HT1080 (cell line): ENCODE results near the gene PLEKHG3. TPM values are rescaled to one million over a fixed set of nuclear protein-coding genes. Genes with fewer than 3 reads are reported as not detected.

Experiments
- DNase-seq: peaks from one replicate; pipeline ENCODE4 v3.0.0-alpha.2; 2015; ENCODE audit warnings: low read depth
- total RNA-seq: library from RNA; depleted of rRNA; stranded (reverse); fragments of >200 nt; shearing (Covaris generic); gene quantifications from 2 replicates; pipeline ENCODE4 v1.2.3, GENCODE V29; 2014; rRNA removed

Gene PLEKHG3
- total RNA-seq, 1 experiment from 2014 or later: 27.9 TPM

DNA sequence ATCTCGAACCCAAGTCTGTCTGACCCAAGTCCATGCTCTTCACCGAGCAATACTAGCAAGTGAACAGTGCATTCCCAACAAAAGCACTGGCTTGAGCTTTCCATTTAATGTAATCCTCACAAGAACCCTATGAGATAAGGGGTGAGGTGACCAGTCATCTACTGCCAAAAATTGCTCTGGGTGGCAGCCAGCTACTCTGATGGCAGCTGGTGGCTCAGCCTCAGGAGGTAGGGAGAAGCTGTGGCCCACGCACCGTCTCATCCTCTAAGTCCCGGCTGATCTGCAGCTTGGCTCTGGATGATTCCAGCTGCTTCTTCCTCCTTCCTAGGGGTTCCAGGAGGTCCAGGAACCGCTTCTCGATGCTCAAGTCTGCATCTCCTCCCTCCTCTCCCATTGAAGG, 75.2 kb downstream of the PLEKHG3 start:
- no peak for DNase-seq

DNA sequence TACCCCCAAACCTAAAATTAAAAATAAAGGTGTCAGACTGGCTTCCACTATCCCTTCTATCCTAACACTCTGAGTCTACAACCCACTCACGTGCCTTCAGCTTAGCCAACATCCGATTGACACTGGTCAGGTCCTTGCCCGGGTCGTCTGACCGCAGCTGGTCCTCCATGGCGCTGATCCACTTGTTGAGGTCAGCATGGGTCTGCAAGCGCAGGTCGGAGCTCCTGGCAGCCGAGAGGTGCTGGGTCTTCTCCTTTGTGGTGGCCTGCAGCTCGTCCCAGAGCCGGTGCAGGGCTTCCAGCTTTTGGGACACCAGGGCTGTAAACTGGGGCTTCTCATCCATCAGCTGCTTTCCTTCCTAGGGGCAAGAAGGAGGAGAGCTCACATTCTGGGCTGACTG, 78.0 kb downstream of the PLEKHG3 start:
- DNase-seq: no peak

DNA sequence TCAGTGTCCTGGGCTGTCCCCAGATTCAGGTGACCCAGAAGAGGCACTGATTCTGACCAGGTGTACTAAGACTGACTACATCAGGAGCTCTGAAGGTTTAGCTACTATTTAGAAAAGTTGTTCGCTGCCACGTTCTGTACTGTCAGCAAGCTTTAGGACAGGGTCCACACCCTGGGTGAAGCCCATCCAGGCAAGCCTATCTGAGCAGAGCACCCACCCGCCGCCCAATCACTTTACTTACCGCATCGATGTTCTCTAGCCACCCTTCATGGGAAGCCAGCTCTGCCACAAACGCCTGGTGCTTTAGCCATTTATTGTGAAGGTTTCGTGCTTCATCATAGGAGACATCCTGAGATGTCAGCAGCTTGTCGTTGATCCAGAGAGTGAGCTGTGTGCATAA, 79.8 kb downstream of the PLEKHG3 start:
- no peak for DNase-seq

DNA sequence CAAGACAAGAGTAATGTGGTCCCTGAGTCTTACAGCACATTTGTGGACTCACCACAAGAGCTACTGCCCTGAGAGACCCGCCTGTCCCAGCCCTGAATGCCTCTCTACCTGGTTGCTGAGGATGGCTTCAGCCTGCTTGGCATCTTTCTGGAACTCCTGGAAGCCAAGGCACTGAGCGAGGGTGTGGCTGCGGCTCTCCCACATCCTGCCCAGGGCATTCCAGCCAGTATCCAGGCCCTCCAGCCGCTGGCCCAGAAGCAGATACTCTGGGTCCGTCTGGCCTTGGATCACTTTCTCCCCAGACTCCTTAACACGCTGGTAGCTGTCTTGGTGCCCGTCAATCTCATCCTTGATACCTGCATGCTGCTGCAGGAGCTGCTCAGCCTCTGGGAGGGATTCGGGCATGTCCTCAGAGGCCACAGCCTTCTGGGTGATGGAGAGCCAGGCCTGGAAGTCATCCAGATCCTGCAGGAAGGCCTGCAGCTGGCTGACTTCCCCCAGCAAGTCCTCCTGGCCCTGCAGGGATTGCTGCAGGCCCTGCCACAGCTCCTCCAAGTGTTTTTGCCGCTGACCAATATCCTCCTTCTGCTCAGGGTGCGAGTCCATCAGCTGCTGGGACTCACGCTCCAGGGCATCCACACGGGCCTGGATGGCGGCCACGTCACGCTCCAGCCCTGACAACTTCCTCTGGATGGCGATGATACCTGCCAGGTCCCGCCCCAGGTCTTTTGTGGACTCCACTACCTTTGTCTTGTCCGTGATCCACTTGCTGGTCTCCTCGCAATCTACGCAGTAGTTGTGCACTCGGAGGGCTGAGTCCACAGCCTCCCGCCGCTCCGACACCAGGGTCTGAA, 82.3 kb downstream of the PLEKHG3 start:
- peak; percentile 73 for DNase-seq

DNA sequence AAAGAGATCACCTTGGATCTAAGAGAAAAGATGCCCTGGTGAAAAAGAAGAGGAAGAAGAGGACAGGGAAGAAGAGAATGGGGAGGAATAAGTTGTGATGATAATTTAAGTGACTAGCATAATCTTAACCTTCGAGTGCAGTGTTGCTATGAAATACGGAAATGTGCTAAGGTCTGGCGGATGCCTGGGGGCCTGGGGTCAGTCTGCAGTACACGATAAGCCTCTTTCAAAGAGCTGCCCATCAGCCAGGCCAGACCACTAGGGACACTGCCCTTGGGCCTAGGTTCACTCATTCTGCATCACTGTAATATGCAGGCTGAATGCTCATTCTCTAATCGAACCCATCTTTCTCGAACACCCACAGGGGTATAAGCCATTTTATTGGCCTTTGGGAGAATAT, 83.4 kb downstream of the PLEKHG3 start:
- DNase-seq: no peak

DNA sequence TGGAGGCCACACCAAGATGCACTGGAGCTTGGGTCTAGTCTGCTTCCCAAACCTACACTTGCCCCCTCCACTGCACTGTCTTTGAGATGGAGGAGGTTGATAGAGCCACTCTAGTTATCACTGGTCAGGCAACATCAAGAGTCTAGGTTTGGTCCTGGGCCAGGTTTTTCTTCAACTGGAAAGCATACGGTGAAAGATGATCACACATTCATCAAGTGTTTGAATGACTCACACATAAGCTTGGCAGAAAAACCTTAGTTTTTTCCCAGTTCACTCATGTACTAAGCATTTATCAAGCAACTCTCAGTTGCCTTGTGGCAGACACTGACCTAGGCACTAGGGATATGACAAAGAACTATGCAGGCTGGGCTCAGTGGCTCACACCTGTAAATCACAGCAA, 84.5 kb downstream of the PLEKHG3 start:
- peak; percentile 93 for DNase-seq

DNA sequence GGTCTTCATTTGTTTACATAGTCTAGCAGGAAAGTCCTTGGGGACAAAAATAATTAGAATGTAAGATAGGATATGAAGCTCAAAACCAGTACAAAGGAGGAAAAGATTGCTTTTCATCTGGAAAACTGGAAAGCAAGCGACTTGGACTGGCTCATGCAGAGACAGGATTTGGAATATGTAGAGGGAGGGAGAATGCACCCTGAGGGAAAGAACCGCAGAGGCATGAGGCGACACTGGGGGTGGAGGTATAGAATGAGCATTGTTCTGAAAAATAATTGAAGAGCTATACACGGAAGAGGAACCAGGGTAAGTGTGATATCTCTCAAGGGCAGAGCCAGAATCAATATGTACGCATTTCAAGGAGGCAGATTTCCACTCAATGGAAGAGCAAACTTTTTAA, 85.5 kb downstream of the PLEKHG3 start:
- DNase-seq: no peak

DNA sequence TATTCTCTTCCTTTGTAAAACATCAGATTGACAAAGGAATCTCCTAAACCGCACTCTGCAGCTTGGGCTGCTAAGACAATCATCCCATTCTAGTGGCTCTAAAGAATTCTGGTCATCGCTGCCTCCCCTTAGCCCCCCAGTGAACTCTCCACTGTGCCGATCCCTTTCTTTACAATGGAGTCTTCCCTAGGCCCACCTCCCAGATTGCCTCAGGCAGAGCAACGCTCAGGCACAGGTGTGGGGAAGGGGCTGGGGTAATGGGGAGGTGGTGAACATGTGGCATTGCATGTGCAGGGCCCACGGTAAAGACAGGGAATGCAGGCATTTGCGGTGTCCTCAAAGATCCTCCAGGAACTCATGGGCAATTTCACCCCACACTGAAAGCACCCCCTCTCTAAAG, 86.3 kb downstream of the PLEKHG3 start:
- DNase-seq: no peak

DNA sequence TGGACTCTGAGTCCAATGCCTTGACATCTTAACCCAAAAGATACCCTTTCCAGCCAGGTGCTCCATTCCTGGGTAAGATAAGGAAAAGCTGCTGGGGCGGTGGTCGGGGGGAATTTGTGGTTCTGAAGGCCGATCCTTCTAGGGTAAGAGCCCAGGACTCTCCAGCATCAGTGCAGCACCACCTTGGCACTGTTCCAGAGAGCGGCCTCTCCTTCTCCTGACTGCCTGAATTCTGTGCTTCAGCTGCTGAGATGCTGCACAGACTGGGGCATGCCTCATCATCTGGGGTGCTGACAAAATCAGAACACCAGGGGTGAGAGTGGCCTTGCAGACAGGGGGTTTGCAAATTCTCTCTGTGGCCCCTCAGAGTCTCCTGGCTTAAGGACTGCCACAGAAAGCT, 88.0 kb downstream of the PLEKHG3 start:
- no peak for DNase-seq

DNA sequence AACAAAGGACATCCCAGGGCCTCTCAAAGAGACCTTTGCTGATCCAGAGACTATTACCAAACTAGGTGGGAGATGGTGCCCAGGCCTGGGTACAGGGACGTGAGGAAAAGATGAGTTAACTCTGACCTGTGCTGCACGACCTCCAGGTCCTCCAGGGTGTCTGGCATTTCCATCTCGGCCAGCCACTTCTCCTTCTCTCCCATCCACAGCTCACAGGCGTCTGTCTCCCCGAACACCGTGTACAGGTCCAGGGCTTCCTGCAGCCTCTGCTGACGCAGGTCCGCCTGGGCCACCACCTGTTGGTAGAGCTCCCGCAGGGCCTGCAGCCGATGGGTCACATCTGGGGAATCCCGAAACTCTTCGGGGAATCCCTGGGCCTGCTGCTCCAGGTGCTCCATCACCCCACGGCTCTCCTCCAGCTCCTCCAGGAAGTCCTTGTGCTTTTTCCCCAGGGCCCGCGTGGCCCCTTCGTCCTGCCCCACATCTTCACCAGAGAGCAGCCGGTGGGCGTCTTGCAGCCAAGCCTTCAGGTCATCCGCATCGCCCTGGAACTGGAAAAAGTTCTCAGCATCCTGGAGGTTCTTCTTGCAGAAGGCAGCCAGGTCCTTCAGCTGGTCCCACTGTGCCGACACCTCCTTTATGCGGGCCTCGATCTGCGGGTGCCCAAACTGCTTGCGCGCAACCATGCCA, 88.8 kb downstream of the PLEKHG3 start:
- no peak for DNase-seq

DNA sequence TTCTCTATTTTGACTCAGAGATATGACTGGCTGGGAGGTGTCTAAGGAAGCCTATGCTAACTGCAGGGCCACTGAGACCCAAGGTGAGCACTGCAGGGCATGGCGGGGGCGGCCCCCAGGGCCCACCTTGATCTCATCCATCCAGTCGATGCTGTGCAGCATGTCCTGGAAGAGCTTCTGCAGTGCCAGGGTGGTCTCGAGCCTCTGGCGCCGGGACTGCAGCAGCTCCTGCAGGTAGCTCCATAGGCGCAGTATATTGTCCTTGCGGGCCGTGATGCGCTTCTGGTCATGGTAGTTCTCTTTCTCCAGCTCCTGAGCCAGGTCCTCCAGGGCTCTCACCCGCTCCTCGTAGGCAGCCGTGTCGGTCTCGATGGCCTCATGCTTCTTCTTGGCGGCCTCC, 91.0 kb downstream of the PLEKHG3 start:
- DNase-seq: no peak

DNA sequence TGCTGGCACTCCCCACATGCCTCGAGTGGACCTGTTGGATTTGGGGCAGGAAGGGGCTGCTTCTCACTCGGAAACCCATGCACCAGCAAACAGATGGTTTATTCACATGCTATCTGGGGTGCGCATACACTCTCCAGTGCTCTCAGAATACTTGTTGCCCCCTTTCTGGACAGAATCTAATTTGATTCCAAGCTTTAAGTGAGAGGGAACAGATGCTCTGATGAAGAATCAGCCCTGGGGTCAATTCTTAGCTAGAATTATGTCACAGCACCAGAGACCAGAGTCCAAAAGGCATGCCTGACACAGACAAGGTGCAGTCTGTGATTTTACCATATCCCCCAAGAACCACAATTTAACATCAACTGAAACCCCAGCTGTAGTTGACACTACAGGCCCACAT, 91.7 kb downstream of the PLEKHG3 start:
- DNase-seq: no peak

DNA sequence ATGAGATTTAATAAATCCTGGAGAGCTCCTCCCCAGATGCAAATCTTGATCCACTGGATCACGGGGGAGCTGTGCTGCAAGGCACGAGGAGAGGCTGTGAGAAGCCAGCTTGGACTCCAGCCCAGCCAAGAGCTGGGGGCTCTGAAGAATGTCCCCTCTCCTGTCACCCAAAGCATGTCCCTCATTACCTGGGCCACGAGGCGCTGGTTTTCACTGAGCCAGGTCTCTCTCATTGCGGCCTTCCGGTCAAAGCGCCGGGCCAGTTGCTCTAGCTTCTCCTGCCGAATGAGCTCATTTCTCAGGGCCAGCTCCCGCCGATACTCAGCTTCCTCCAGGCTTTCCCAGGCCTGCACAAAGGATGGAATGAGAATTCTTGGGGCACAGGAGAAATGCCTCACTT, 92.1 kb downstream of the PLEKHG3 start:
- no peak for DNase-seq

DNA sequence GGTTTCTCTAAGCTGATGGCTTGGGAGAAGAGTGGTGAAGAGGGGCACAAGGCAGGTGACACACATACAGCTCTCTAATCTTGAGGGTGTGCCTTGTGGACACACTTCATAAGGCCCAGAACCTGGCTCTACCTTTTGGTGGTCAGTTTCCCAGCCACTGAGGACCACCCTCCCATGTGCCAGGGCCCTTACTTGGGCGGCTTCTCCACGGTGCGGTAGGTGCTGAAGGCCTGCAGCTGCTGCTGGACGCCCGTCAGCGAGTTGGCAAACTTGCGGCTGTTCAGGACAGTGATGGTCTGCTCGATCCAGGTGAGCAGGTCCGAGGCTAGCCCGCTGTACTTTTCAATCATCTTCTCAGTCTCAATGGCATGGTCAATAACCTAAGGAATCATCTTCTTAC, 95.3 kb downstream of the PLEKHG3 start:
- no peak for DNase-seq

Other genes with a start within 250 kb of the PLEKHG3 start
- gene AKAP5, start 238.9 kb upstream of the PLEKHG3 start, total RNA-seq: 1.1 TPM in 2 replicates
- gene ZBTB25, start 200.6 kb upstream of the PLEKHG3 start, total RNA-seq: 3.6 and 6.0 TPM in 2 replicates
- gene ZBTB1, start 199.7 kb upstream of the PLEKHG3 start, total RNA-seq: 19.7 and 21.3 TPM in 2 replicates
- gene HSPA2, start 163.7 kb upstream of the PLEKHG3 start, total RNA-seq: 3.0 and 3.6 TPM in 2 replicates
- 0.11 TPM in 1 of 2 replicates, not detected in the other for gene PPP1R36, start 154.5 kb upstream of the PLEKHG3 start, total RNA-seq
- gene SPTB, start 175.5 kb downstream of the PLEKHG3 start, total RNA-seq: 1.9 TPM in 2 replicates
- gene CHURC1, start 210.0 kb downstream of the PLEKHG3 start, total RNA-seq: 32.5 and 33.0 TPM in 2 replicates
- gene GPX2, start 238.3 kb downstream of the PLEKHG3 start, total RNA-seq: not detected in 2 replicates